LoVo (cell line): ENCODE results near the gene CREBZF.
A peak's percentile ranks its signal among the peaks of the same experiment; 100 is the strongest.

Source experiments
- DNase-seq: peaks from one replicate; pipeline ENCODE4 v3.0.0-alpha.2; 2016; ENCODE audit warnings: low spot score

The CREBZF gene, protein sequence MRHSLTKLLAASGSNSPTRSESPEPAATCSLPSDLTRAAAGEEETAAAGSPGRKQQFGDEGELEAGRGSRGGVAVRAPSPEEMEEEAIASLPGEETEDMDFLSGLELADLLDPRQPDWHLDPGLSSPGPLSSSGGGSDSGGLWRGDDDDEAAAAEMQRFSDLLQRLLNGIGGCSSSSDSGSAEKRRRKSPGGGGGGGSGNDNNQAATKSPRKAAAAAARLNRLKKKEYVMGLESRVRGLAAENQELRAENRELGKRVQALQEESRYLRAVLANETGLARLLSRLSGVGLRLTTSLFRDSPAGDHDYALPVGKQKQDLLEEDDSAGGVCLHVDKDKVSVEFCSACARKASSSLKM

GRCh38 chr11:85664615-85665481, at the start of gene CREBZF:
CREBZF (minus strand) TSS chr11:85665129; CDS start chr11:85664875, 254 bp downstream.
- DNase-seq: peak; percentile 96

DNA sequence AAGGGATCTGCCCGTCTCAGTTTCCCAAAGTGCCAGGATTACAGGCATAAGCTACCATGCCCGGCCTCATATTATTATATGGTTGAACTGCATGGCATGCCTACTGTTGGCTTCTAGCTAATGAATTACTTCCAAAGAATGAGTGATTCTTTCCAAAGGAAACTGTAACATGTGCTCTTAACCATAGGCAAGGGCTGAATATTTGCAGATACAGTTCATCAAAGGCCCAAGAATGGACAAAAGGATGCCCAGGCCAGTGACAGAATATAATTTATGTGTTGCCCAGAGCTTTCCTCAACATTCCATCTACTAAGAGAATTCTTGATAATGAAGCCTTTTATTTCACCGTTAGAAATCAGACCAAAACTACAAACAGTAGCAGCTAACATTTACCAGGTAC, 48.0 kb upstream of the CREBZF start:
- no peak for DNase-seq

DNA sequence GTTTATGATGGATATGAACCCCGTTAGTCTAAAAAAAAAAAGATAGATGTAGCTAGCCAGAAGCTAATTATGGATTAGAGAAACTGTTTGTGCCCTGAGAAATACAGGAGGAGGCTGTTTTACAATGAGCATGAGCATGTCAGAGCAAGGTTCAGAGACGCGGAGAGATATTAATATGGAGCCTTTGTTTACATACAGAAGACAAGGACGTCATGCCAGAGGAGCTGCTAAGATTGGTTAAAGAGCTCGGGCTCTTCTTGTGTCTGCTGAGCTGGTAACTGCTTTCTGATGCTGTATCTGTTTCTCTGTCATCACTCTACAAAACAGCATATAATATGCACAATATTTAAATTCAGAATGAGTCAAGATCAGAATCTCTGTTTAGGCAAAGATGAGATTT, 46.0 kb upstream of the CREBZF start:
- DNase-seq: no peak

DNA sequence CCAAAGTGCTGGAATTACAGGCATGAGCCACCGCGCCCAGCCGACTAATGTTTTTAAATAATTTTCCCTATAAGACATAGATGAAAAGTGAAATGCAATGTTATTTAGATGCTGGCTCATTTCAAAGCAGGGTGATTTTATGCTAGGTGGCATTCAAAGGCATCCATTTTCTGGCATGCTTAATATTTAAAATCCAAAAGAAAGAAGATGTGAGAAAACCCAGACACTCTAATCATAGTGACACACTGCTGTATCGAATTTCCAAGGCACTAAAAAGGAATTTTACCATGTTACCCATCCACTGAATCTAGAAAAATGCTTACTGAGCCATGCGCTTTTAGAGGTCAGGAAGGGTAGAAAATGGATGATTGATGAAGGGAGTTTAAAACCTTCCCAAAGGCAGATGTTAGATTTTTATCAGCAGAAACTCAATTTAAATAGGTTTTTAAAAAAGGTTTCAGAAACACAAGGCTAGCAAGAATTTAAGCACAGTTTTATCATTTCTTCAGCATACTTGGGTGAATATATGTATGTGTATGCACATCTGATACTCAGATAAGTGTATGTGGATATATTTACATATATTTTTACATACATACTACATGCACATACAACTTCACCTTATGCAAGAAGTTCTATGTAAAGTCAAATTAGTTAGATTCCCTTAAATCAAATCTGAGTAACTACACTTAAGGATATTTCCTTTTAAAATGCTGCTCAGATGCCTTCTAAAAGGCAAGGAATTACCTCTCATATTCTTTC, 45.2 kb upstream of the CREBZF start:
- DNase-seq: no peak

DNA sequence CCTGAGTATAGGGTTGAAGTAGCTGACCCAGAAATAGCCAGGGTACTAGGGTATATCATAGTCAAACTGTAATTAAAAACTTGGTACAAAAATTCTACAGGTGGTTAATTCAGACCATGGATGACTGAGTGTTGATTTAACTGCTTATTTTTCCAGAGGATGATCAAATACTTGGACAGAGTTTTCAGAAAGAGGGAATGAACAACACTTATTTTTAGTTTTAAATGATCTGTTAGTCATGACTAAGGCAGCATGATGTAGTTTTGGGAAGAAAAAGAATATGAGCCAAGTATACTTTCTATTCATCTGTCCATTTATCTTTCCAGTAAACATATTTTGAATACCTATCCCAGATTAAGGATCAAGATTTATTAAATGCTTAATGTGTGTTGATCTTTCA, 40.9 kb upstream of the CREBZF start:
- no peak for DNase-seq

DNA sequence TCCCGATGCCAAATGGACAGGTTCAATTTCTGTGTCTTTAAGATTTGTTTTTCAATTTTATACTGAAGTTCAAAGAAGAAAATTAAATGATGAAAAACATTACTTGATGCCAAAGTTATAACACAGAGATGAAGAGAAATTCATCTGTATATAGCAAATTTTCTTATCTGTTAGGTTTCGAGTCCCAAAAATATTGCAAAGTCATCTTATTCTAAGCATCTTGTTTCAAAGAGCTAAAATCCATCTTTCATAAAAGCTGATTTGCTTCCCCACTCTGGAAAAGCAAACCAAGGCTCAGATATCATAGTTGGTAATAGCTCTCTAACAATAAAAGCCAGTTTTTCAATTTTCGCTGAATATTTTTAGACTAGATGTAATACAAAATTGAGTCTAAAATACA, 40.0 kb upstream of the CREBZF start:
- no peak for DNase-seq

GRCh38 chr11:85699957-85700741, 35.2 kb upstream of the CREBZF start:
- no peak for DNase-seq

DNA sequence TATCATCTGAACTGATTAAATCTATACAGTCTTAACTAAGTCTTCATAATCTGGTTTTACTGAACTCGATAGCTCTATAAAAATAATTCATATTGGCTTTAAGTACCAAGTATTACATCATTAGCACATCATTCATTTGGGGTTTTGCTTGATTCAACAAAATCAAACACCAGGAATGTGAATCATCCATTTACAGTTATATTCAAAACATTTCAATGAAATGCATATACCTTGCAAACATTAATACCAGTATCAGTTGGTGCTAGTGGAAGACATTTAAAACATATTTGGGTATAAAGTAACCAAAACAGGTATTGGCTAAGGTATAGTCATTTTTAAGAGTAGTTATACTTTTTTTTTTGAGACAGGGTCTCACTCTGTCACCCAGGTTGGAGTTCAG, 33.3 kb upstream of the CREBZF start:
- DNase-seq: no peak

GRCh38 chr11:85697747-85698146, 32.8 kb upstream of the CREBZF start:
- no peak for DNase-seq

DNA sequence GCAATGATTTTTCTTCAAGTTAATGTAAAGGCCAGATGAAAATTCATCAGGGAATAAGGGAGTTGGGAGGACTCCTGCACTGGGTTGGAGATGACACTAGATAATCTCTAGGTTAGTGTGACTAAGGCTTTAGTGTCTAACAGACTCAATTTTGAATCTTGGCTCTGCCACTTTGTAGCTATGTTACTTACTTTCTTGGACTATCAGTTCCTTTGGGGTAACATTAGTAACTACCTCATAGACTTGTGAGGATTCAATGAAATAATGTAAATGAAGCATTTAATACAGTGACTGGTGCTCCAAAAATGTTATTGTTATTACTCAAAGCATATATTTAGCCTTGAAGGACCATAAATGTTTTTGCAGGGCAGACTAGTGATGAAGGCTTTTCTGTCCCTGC, 30.6 kb upstream of the CREBZF start:
- DNase-seq: no peak

DNA sequence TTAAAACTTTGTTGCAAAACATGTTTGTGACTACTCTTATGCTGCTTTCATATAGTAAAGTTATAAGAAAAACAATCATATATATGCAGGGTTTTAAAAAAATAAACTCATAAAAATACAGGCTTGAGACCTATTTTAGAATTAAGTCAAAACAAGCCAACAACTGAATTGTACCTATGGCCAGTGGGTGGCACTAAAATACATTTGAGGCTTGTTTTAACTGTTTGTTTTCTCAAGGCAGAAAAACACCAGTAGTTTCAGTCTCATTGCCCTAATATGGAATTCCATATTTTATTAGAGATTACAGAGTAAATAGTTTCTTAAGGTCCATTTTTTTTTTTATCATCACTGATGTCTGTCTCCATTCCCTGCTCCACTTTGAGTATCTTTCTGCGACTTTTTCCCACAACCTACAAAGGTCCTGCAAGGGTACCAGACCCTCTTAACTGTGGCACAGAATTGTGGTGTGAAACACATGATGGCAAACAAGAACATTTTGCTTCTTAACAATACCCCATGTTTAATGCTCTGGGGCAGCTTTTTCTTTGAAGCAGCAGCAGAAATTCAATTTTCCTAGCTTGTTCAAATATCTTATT, 29.6 kb upstream of the CREBZF start:
- DNase-seq: peak; percentile 33

GRCh38 chr11:85685820-85686459, 21.0 kb upstream of the CREBZF start, which contains the start of gene CCDC89:
CCDC89 (minus strand) TSS chr11:85686195; CDS start chr11:85686130, 65 bp downstream.
- no peak for DNase-seq

GRCh38 chr11:85685125-85685819, 20.3 kb upstream of the CREBZF start:
- no peak for DNase-seq

- DNase-seq: no peak
These were observed 17.7 kb upstream of the CREBZF start for GRCh38 chr11:85682330-85683305.

DNA sequence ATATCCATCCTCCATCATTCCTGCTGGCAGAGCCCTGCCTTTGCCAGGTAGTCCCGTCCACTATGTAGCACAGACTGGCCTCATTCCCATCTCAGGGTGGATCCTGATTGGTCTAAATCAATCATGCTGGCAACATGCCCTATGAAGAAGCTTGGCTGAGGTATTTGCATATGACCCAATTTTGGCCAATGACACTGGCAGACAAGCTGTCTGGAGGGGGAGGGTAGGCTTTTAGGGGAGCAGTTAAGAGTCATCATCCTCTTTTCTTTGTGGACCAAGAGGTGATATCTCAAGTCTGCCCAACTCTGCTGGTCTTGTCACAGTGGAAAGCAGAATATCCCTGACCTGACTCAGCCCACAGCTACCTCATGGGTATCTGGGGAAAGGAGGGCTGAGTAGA, 16.0 kb upstream of the CREBZF start:
- no peak for DNase-seq

- no peak for DNase-seq
These were observed 14.6 kb upstream of the CREBZF start for GRCh38 chr11:85679576-85679975.

DNA sequence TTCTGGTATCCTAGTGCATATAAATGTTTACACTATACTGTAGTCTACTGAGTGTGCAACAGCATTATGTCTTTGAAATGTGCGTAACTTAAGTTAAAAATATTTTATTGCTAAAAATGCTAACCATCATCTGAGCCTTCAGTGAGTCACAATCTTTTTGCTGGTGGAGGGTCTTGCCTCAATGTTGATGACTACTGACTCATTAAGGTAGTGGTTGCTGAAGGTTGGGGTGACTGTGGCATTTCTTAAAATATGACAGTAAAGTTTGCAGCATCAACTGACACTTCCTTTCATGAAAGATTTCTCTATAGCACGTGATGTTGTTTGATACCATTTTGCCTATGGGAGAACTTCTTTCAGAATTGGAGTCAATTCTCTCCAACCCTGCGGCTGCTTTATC, 8.5 kb upstream of the CREBZF start:
- DNase-seq: no peak

- no peak for DNase-seq
These were observed 7.4 kb upstream of the CREBZF start for GRCh38 chr11:85672105-85672902.
